Measurements from ENCODE around the gene CAND1.

GRCh38 chr12:67354322-67354721, 85.2 kb downstream of the CAND1 start:
- TF ChIP-seq CTCF (IDR thresholded peaks at IDR 0.05) (no peak), EP300 (IDR thresholded peaks at IDR 0.05) (no peak)
